Bronchial epithelial cell (primary cell): ENCODE results near the gene STX5. TPM values are rescaled to one million over a fixed set of nuclear protein-coding genes. Genes with fewer than 3 reads are reported as not detected.

Source experiments
- DNase-seq: peaks from one replicate; pipeline ENCODE4 v3.0.0-alpha.2; 2010; ENCODE audit warnings: low read depth
- FAIRE-seq: peaks from 2 replicates; lab custom pipeline; 2011; peaks lifted over from hg19 to GRCh38; lab: Jason Lieb, UNC
- H3K27me3 ChIP-seq: 2 replicates; pipeline ENCODE4 v1.5.1; 2011; ENCODE audit warnings: low read length; ENCODE audit not compliant: control insufficient read depth, insufficient read depth
- H3K36me3 ChIP-seq: 2 replicates; pipeline ENCODE4 v1.5.1; 2011; ENCODE audit warnings: low read length; ENCODE audit not compliant: control insufficient read depth, insufficient read depth
- H3K4me3 ChIP-seq: 2 replicates; pipeline ENCODE4 v1.5.1; 2011; ENCODE audit warnings: mild to moderate bottlenecking, low read depth, low read length, control low read depth
- total RNA-seq: library from RNA; depleted of rRNA; stranded (reverse); fragments of >200 nt; gene quantifications from 2 replicates; pipeline ENCODE4 v1.2.1, GENCODE V29; 2014
- TF ChIP-seq, protein P1 (sequence below): IDR thresholded peaks from 2 replicates; pipeline ENCODE4 v1.5.1; 2011; ENCODE audit warnings: mild to moderate bottlenecking, moderate library complexity, low read length, control low read depth, inconsistent platforms; ENCODE audit not compliant: insufficient read depth, severe bottlenecking

The STX5 gene, protein sequence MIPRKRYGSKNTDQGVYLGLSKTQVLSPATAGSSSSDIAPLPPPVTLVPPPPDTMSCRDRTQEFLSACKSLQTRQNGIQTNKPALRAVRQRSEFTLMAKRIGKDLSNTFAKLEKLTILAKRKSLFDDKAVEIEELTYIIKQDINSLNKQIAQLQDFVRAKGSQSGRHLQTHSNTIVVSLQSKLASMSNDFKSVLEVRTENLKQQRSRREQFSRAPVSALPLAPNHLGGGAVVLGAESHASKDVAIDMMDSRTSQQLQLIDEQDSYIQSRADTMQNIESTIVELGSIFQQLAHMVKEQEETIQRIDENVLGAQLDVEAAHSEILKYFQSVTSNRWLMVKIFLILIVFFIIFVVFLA
- 31.3 and 36.2 TPM in 2 replicates for total RNA-seq

DNA sequence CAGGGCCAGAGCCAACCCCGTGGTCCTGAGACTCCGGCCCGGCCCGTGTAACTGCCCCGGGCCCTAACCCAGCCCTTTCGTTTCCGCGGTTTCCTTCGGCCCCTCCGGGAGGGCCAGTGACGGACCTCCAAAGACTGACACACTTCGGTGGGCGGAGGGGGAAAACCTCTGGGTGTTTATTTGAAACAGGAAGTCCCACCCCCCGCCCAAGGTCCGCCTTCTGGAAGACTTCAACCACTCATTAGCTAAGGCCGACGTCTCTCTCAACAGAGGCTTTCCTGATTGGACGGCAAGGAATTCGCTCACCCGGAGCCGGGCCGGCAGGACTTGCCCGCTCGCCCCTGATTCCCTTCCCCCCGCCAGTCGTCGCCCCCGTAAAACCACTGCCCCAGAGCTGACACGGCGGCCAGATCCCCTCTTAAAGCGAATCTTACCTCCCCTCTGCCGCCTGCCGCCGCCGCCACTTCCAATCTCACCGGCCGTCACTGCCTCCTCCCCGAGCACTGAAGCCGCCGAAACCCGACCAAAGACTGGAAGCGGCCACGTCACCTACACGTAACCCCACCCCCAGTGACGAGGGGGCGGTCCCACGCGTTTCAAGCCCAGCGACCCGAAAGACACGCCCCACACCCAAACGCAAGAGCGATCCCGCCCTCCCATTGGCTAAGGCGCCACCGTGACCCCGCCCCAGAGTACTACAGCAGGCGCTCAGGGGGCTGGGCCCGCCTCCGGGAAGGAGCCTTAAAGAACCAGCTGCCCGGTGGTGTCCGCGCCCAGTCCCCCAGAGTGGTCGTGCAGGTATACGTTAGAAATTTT lies at the start of gene STX5:
Gene STX5, minus strand, starts transcription at position 532 of the 816 bp plus-strand sequence. CDS start 808 bp downstream, outside the sequence.
- FAIRE-seq (no peak), DNase-seq (peak; percentile 95)
- Histone ChIP-seq H3K27me3 (no peaks in the 10 kb centered on the region), H3K4me3 (peak within 1 kb of the TSS; percentile 88), H3K36me3 (peaks cover 27% of the 10 kb centered on the region)
- TF ChIP-seq, protein P1, sequence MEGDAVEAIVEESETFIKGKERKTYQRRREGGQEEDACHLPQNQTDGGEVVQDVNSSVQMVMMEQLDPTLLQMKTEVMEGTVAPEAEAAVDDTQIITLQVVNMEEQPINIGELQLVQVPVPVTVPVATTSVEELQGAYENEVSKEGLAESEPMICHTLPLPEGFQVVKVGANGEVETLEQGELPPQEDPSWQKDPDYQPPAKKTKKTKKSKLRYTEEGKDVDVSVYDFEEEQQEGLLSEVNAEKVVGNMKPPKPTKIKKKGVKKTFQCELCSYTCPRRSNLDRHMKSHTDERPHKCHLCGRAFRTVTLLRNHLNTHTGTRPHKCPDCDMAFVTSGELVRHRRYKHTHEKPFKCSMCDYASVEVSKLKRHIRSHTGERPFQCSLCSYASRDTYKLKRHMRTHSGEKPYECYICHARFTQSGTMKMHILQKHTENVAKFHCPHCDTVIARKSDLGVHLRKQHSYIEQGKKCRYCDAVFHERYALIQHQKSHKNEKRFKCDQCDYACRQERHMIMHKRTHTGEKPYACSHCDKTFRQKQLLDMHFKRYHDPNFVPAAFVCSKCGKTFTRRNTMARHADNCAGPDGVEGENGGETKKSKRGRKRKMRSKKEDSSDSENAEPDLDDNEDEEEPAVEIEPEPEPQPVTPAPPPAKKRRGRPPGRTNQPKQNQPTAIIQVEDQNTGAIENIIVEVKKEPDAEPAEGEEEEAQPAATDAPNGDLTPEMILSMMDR: no peak

DNA sequence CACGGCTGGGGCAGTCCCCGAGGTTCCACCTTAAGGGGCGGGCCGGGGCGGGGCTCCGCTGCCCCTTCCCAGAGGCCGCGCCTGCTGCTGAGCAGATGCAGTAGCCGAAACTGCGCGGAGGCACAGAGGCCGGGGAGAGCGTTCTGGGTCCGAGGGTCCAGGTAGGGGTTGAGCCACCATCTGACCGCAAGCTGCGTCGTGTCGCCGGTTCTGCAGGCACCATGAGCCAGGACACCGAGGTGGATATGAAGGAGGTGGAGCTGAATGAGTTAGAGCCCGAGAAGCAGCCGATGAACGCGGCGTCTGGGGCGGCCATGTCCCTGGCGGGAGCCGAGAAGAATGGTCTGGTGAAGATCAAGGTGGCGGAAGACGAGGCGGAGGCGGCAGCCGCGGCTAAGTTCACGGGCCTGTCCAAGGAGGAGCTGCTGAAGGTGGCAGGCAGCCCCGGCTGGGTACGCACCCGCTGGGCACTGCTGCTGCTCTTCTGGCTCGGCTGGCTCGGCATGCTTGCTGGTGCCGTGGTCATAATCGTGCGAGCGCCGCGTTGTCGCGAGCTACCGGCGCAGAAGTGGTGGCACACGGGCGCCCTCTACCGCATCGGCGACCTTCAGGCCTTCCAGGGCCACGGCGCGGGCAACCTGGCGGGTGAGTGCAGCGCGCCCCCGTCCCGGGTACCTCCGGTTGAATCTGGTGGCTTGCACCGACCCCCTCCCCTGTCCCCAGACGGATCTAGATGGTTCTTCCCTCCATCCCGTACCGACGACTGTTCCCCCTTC lies 49.1 kb upstream of the STX5 start, which contains the start of gene SLC3A2:
Gene SLC3A2, plus strand, starts transcription at position 94 of the 776 bp plus-strand sequence. Its CDS starts 128 bp downstream, at position 222.
- H3K27me3 ChIP-seq: no peaks in the 10 kb centered on the region
- DNase-seq (peak; percentile 82), FAIRE-seq (no peak)
- peaks cover 32% of the 10 kb centered on the region for H3K36me3 ChIP-seq
- H3K4me3 ChIP-seq: peak within 1 kb of the TSS; percentile 85
- TF ChIP-seq, protein P1: peak; percentile 91

DNA sequence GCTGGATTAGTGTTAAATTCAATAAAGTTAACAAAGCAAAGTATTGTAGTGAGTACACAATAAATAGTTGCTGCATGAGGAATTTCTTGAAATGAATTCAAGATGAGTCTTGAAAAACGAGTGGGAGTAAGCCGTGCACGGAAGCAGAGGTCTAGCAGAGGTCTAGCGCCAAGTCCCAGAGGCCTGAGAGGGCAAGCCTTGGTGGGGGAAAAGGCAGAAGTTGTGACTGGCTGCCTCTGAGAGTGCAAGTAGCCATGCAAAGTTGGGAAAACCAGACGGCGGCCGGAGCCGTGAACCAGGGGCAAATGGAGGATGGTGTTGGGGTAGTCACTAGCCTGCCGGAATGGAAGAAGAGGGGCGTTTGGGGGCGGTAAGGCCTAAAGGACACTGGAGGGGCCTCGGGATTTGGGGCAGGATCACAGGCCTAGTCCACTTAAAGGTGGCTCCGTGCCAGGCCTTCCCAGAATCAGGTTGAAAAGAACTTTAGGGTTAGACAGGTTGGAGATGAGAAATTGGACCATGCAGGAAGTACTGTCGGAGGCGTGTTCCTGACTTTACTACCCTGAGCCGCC lies 48.5 kb upstream of the STX5 start:
- peak; percentile 81 for DNase-seq
- H3K4me3 ChIP-seq: peak overlapping the region; percentile 85
- TF ChIP-seq, protein P1: no peak

DNA sequence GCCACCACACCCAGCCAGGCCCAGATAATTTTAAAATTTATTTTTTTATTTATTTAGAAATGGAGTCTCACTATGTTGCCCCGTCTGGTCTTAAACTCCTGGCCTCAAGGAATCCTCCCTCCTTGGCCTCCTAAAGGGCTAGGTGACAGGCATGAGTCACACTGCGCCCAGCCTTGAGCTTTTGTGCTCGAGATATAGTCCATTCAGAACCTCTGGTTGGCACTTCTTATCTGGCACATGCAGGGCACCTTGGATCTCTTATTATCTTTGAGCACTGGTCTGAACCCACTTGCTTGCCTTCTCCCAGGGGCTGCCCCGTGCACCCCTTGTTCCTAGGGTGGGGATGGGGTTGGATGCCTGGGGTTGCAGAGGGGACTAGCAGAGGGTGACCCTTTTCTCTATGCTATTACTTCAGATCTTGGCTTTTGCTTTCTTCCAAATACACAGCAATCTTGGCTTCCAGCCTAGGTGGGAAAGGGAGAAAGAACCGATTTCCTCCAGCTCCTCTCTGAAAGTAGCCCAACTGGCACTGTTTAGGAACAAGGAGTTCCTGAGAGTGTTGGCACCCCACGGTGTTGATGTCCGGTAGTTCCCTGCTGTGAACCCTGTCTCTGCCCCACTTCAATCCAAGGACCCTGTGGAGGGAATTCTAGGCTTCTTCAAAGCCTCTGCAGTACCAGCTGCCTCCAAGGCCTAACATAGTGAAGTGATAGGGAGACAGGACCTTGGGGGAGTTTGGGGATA lies 47.6 kb upstream of the STX5 start:
- no peak overlapping the region for H3K4me3 ChIP-seq
- TF ChIP-seq, protein P1: no peak
- H3K27me3 ChIP-seq: no peaks in the 10 kb centered on the region
- FAIRE-seq (no peak), DNase-seq (no peak)
- peaks cover 21% of the 10 kb centered on the region for H3K36me3 ChIP-seq

More for the DNA sequence above, 48.5 kb upstream of the STX5 start:
- Histone ChIP-seq H3K27me3 (no peaks in the 10 kb centered on the region), H3K36me3 (peaks cover 26% of the 10 kb centered on the region)
- no peak for FAIRE-seq
